Astrocyte (in vitro differentiated cells and primary cell): ENCODE data around the gene FBLIM1.

Experiments used
- EZH2 ChIP-seq: IDR thresholded peaks from 2 replicates; pipeline ENCODE4 v1.6.1; 2012; ENCODE audit warnings: mild to moderate bottlenecking, low read length, inconsistent platforms; ENCODE audit not compliant: insufficient read depth
- TF ChIP-seq, protein P1 (sequence below): IDR thresholded peaks from 2 replicates; pipeline ENCODE4 v1.5.1; 2011; ENCODE audit warnings: low read depth, mild to moderate bottlenecking, inconsistent platforms, low read length, moderate library complexity; ENCODE audit not compliant: insufficient read depth

DNA sequence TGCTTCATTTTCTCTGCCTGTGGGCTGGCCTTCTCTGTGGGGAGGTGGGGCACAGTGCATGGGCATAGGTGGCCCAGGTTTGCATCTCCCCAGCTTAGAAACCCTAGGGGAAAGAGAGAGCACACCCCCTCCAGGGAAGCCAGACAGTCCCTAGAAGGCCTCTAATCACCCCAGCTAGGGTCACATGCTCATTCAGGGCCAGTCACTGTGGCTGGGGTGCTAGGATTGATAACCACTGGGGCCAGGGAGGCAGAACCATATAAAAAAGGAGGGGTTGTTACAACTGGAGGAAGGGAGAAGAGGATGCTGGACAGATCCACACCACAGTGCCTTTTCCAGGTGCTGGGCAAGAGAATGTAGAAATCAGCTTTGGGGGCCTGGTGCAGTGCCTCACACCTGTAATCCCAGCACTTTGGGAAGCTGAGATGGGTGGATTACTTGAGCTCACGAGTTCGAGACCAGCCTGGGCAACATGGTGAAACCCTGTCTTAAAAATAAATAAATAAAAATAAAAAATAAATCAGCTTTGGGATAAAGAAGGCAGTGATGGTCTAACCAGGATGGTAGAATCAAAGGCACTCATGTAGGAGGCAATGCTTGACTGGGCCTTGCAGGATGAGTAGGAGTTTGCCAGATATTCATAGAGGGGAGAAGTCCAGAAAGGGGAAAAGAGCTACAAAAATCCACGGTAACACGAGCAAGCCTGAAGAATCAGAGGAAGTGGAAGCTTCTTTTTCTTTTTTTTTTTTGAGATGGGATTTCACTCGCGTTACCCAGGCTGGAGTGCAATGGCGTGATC lies 19.5 kb downstream of the FBLIM1 start:
- TF ChIP-seq, protein P1, sequence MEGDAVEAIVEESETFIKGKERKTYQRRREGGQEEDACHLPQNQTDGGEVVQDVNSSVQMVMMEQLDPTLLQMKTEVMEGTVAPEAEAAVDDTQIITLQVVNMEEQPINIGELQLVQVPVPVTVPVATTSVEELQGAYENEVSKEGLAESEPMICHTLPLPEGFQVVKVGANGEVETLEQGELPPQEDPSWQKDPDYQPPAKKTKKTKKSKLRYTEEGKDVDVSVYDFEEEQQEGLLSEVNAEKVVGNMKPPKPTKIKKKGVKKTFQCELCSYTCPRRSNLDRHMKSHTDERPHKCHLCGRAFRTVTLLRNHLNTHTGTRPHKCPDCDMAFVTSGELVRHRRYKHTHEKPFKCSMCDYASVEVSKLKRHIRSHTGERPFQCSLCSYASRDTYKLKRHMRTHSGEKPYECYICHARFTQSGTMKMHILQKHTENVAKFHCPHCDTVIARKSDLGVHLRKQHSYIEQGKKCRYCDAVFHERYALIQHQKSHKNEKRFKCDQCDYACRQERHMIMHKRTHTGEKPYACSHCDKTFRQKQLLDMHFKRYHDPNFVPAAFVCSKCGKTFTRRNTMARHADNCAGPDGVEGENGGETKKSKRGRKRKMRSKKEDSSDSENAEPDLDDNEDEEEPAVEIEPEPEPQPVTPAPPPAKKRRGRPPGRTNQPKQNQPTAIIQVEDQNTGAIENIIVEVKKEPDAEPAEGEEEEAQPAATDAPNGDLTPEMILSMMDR, result no peak
- TF ChIP-seq EZH2, result no peak
